ENCODE results near the gene DHX58. TPM values are rescaled to one million over a fixed set of nuclear protein-coding genes. Genes with fewer than 3 reads are reported as not detected.

Gene DHX58
- polyA plus RNA-seq, 1 of the 3 experiments (the other 2 are of a cell fraction), result 1.2 TPM

DNA sequence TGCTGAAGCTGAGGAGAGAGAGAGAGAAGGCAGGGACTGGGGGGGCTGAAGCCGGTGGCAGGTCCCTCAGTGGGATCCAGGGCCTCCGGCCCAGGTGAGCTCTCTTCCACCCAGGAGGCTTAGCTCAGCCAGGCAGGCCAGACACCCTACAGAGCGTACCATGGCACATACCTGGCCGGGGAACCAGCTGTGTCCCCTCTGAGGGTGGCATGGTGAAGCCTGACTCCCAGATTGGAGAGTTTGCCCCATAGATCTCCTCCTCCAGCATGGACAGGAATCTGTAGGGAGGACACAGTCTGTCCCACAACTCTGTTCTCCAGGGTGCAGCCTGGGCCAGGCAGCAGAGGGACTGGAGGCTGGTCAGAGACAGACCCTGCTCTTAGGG is 5.6 kb upstream of the DHX58 start:
- DNase-seq, result no peak
- no peak overlapping the region for H2AFZ ChIP-seq (ENCODE audit: low read depth)
- H3K27ac ChIP-seq (ENCODE audit: low read depth in 2 of 2, low read length in 1 of 2), result no peak overlapping the region
- no peaks in the 10 kb centered on the region for H3K9me3 ChIP-seq
- no peak for TF ChIP-seq RCOR1 (IDR thresholded peaks at IDR 0.05; ENCODE audit: low read length)
- no peak for TF ChIP-seq FOXJ3 (CRISPR knock-in tag; IDR thresholded peaks at IDR 0.05)
- peaks cover 0 to 11% of the 10 kb centered on the region in 2 experiments; a peak in 1 of 4 replicates for H3K4me1 ChIP-seq (ENCODE audit: control insufficient read depth in 1 of 2, insufficient read depth in 2 of 2, low read depth in 1 of 2, low read length in 1 of 2)
- no peaks in the 10 kb centered on the region for H3F3A ChIP-seq (replicated peaks; ENCODE audit: insufficient read depth)
- peaks cover 5 to 43% of the 10 kb centered on the region in 2 experiments for H3K36me3 ChIP-seq (replicated peaks in 1 of 2; ENCODE audit: control insufficient read depth in 1 of 2, insufficient read depth in 2 of 2, low read length in 1 of 2)
- H4K20me1 ChIP-seq (ENCODE audit: insufficient read depth), result no peaks in the 10 kb centered on the region
- no peak overlapping the region for H3K9ac ChIP-seq
- H3K4me3 ChIP-seq (ENCODE audit: low read depth in 2 of 2, low read length in 1 of 2), result no peak overlapping the region
- no peaks in the 10 kb centered on the region for H3K79me2 ChIP-seq (ENCODE audit: insufficient read depth)
- H3K4me2 ChIP-seq, result no peak overlapping the region
- ChIA-PET POLR2A (interaction anchor here (0.6 to 1.1 kb wide), 3 partner anchors 50 to 281 kb away, joined by 3 read pairs; no protein-coding TSS in a partner anchor), CTCF (interaction anchor here (0.7 to 29.9 kb wide), 13 partner anchors 10 to 156 kb away, joined by 3 to 496 read pairs (median 6); partner anchors contain the start of genes DNAJC7, KCNH4 and NKIRAS2)
- no peaks in the 10 kb centered on the region for H3K9me2 ChIP-seq
- WGBS (ENCODE audit: low lambda C conversion rate), result 100% methylated on average over 2 of the region's 4 CpGs
- no peaks in the 10 kb centered on the region for H3K27me3 ChIP-seq (ENCODE audit: insufficient read depth)

DNA sequence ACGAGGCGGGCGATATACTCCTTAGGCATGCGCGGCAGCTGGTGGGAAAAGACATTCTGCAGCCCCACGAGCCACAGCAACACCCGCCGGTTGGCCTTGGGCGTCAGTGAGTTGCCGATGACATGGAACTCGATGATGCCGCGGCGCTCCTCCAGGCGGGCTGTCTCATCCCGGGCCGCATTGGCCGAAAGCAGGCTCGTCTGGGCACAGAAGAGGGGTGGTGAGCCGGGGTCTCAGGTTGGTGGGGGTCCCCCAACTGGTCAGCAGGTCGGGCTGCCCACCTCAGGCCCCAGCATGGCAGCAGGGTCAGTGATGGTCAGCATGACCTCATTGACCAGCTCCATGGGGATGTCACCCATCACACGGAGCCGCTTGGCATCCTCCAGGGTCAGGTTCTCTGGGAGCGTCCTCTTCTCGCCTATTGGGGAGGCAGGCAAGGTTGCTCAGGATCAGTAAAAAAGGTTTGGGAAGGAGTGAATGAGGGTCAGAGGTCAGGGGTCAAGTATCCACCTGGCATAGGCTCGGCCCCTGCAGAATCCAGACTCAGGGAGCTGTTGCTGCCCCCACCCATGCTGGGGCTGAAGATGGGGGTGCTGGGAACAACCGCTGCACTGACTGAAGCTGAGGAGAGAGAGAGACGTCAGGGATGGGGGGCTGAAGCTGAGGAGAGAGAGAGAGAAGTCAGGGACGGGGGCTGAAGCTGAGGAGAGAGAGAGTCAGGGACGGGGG is 5.0 kb upstream of the DHX58 start:
- Histone ChIP-seq H3K9me2 (no peaks in the 10 kb centered on the region), H3K4me1 (ENCODE audit: control insufficient read depth in 1 of 2, insufficient read depth in 2 of 2, low read depth in 1 of 2, low read length in 1 of 2) (peaks cover 0 to 11% of the 10 kb centered on the region in 2 experiments; a peak in 1 of 4 replicates), H3K27ac (ENCODE audit: low read depth in 2 of 2, low read length in 1 of 2) (no peak overlapping the region), H4K20me1 (ENCODE audit: insufficient read depth) (no peaks in the 10 kb centered on the region), H3K4me3 (ENCODE audit: low read depth in 2 of 2, low read length in 1 of 2) (no peak overlapping the region), H3F3A (replicated peaks; ENCODE audit: insufficient read depth) (no peaks in the 10 kb centered on the region), H3K36me3 (replicated peaks in 1 of 2; ENCODE audit: control insufficient read depth in 1 of 2, insufficient read depth in 2 of 2, low read length in 1 of 2) (peaks cover 5 to 43% of the 10 kb centered on the region in 2 experiments), H3K27me3 (ENCODE audit: insufficient read depth) (no peaks in the 10 kb centered on the region), H3K9ac (no peak overlapping the region), H2AFZ (ENCODE audit: low read depth) (no peak overlapping the region), H3K79me2 (ENCODE audit: insufficient read depth) (no peaks in the 10 kb centered on the region), H3K9me3 (no peaks in the 10 kb centered on the region), H3K4me2 (no peak overlapping the region)
- TF ChIP-seq MXI1 (IDR thresholded peaks at IDR 0.05; ENCODE audit: low read depth, low read length), result no peak
- TF ChIP-seq, protein P1, sequence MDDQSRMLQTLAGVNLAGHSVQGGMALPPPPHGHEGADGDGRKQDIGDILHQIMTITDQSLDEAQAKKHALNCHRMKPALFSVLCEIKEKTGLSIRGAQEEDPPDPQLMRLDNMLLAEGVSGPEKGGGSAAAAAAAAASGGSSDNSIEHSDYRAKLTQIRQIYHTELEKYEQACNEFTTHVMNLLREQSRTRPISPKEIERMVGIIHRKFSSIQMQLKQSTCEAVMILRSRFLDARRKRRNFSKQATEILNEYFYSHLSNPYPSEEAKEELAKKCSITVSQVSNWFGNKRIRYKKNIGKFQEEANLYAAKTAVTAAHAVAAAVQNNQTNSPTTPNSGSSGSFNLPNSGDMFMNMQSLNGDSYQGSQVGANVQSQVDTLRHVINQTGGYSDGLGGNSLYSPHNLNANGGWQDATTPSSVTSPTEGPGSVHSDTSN (IDR thresholded peaks at IDR 0.05), result no peak
- no peak for TF ChIP-seq TCF12 (IDR thresholded peaks at IDR 0.05)
- no peak for TF ChIP-seq RAD21 (IDR thresholded peaks at IDR 0.05; ENCODE audit: low read length)
- no peak for TF ChIP-seq GABPA (IDR thresholded peaks at IDR 0.05; ENCODE audit: low read depth)
- TF ChIP-seq, protein P2, sequence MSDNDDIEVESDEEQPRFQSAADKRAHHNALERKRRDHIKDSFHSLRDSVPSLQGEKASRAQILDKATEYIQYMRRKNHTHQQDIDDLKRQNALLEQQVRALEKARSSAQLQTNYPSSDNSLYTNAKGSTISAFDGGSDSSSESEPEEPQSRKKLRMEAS (IDR thresholded peaks at IDR 0.05; ENCODE audit: low read depth), result no peak
- POLR2A ChIA-PET, result interaction anchor here (0.6 to 1.1 kb wide), 3 partner anchors 50 to 282 kb away, joined by 3 read pairs; no protein-coding TSS in a partner anchor
- DNase-seq, result no peak
- 89% methylated on average over 26 of the region's 30 CpGs for WGBS (ENCODE audit: low lambda C conversion rate)
- CTCF ChIA-PET, result interaction anchor here (0.5 to 29.9 kb wide), 16 partner anchors 10 to 832 kb away, joined by 3 to 496 read pairs (median 5); partner anchors contain the start of genes DNAJC7, KCNH4 and NKIRAS2

Measured in SK-N-SH (cell line).